HepG2 (cell line): ENCODE measurements around the gene SNHG17. TPM values are rescaled to one million over a fixed set of nuclear protein-coding genes. Genes with fewer than 3 reads are reported as not detected.
"Not testable (repeated sequence)": the region's sequence is repeated elsewhere in the genome, so short reads cannot be mapped to it uniquely, and the experiment has no call there.

Source experiments
- ATAC-seq: fragments of 200-7000 bp; cut with Tn5 transposase; 3 replicates; pipeline ENCODE4 v1.9.1; 2020; ENCODE audit warnings: mild to moderate bottlenecking, moderate library complexity
- BruUV-seq: library from RNA; stranded (reverse); fragments of 400-500 nt; replicated peaks from 2 replicates; lab custom pipeline; 2021; lab: Mats Ljungman, UMichigan
- CTCF ChIA-PET: fragments of 300-600 bp; formaldehyde crosslinking; extraction: SDS; loops from one replicate; lab custom pipeline; 2021; ENCODE audit warnings: low total read pairs, inconsistent platforms, low intra/inter-chr PET ratio; lab: Yijun Ruan, JAX
- POLR2A ChIA-PET: fragments of 350-600 bp; sonication (Branson Sonifier 250); formaldehyde crosslinking; loops from one replicate; lab custom pipeline; 2020; ENCODE audit warnings: antibody characterized with exemption, inconsistent platforms; lab: Yijun Ruan, JAX
- DNase-seq: peaks from one replicate; pipeline ENCODE4 v3.0.0-alpha.2; 2015; ENCODE audit warnings: low spot score
- FAIRE-seq: peaks from 3 replicates; lab custom pipeline; 2011; peaks lifted over from hg19 to GRCh38; lab: Jason Lieb, UNC
- H2AFZ ChIP-seq: one replicate; pipeline ENCODE4 v1.6.1; 2011; ENCODE audit warnings: low read length, inconsistent platforms
- H3K27ac ChIP-seq: fragments of 300-600 bp; 3 replicates; pipeline ENCODE4 v1.8.0; 2011; ENCODE audit warnings: mixed run types, mild to moderate bottlenecking, mixed read lengths, low read length, inconsistent platforms; ENCODE audit not compliant: insufficient read depth; ENCODE audit errors: extremely low read length
- H3K27me3 ChIP-seq, 2 experiments: fragments of 200-600 bp in 1 of 2; 2 replicates in 1 of 2; 3 replicates in 1 of 2; pipeline versions ENCODE4 v1.6.0 to v1.8.0; 2011; ENCODE audit warnings: low read length in 2 of 2, mild to moderate bottlenecking in 2 of 2, moderate library complexity in 2 of 2, inconsistent platforms in 1 of 2; ENCODE audit not compliant: insufficient read depth in 2 of 2, control insufficient read depth in 1 of 2
- H3K36me3 ChIP-seq, 2 experiments: fragments of 200-600 bp in 1 of 2; replicated peaks in 1 of 2; 2 replicates in 1 of 2; 3 replicates in 1 of 2; pipeline versions ENCODE4 v1.5.1 to v1.8.0; 2011; ENCODE audit warnings: low read length in 2 of 2, inconsistent platforms in 1 of 2; ENCODE audit not compliant: insufficient read depth in 2 of 2, control insufficient read depth in 1 of 2
- H3K4me1 ChIP-seq: 2 replicates; pipeline ENCODE4 v1.5.1; 2012; ENCODE audit warnings: low read length, inconsistent platforms; ENCODE audit not compliant: insufficient read depth
- H3K4me2 ChIP-seq: 2 replicates; pipeline ENCODE4 v1.6.0; 2011; ENCODE audit warnings: low read depth, low read length, inconsistent platforms
- H3K4me3 ChIP-seq, 3 experiments: fragments of 200-600 bp in 1 of 3; sonication (generic), shearing (Covaris generic) in 1 of 3; replicated peaks in 1 of 3; 2 replicates each; pipeline ENCODE4 v1.5.1; 2011 to 2016; ENCODE audit warnings: low read length in 3 of 3, inconsistent platforms in 2 of 3, low read depth in 2 of 3, mild to moderate bottlenecking in 2 of 3, control low read depth in 1 of 3, mixed read lengths in 1 of 3; ENCODE audit not compliant: insufficient read depth in 1 of 3
- H3K79me2 ChIP-seq: one replicate; pipeline ENCODE4 v1.6.1; 2011; ENCODE audit warnings: low read length, inconsistent platforms; ENCODE audit not compliant: insufficient read depth
- H3K9ac ChIP-seq: 2 replicates; pipeline ENCODE4 v1.6.0; 2011; ENCODE audit warnings: mild to moderate bottlenecking, low read depth, low read length, inconsistent platforms; ENCODE audit not compliant: insufficient read depth
- H3K9me3 ChIP-seq: 2 replicates; pipeline ENCODE4 v1.5.1; 2012; ENCODE audit warnings: mild to moderate bottlenecking, low read length
- H4K20me1 ChIP-seq: 2 replicates; pipeline ENCODE4 v1.6.0; 2011; ENCODE audit warnings: inconsistent platforms, mild to moderate bottlenecking, low read length, moderate library complexity; ENCODE audit not compliant: insufficient read depth
- IRF9 ChIP-seq: sonication (generic); formaldehyde crosslinking; IDR thresholded peaks from 2 replicates; pipeline ENCODE4 v1.8.0; 2022; ENCODE audit warnings: missing genetic modification reagents, mild to moderate bottlenecking, borderline replicate concordance
- KDM5B ChIP-seq: sonication (generic); formaldehyde crosslinking; IDR thresholded peaks from 2 replicates; pipeline ENCODE4 v1.4.0; 2020; ENCODE audit warnings: missing genetic modification reagents, mild to moderate bottlenecking, borderline replicate concordance
- ZNF235 ChIP-seq: sonication (generic); formaldehyde crosslinking; IDR thresholded peaks from 2 replicates; pipeline ENCODE4 v1.8.1; 2023; ENCODE audit warnings: mild to moderate bottlenecking, missing genetic modification reagents, borderline replicate concordance
- ZNF333 ChIP-seq: sonication (generic); formaldehyde crosslinking; IDR thresholded peaks from 2 replicates; pipeline ENCODE4 v1.4.0; 2020; ENCODE audit warnings: mild to moderate bottlenecking, missing genetic modification reagents, borderline replicate concordance
- ZNF776 ChIP-seq: sonication (generic); formaldehyde crosslinking; IDR thresholded peaks from 2 replicates; pipeline ENCODE4 v1.4.0; 2020; ENCODE audit warnings: mild to moderate bottlenecking, missing genetic modification reagents
- WGBS: methylation state at CpG from one replicate; pipeline ENCODE4 v1.1.6; 2017; ENCODE audit warnings: low lambda C conversion rate; 5-methylcytosine and 5-hydroxymethylcytosine counted together
- in situ Hi-C: cut with HindIII; loops from 2 replicates; pipeline ENCODE4 v1.10.0; 2017; ENCODE audit warnings: low pct_unique_long_range_greater_than_20kb; ENCODE audit not compliant: extremely low pct_ligation_motif_present
- intact Hi-C: fragments of 100-400 bp; cut with micrococcal nuclease; formaldehyde crosslinking; loops from one replicate; pipeline ENCODE4 v1.10.0; 2022; ENCODE audit not compliant: unreplicated experiment
- polyA plus RNA-seq, 8 experiments: library from polyadenylated mRNA; depleted of rRNA in 3 of 8; stranded (reverse) in 7 of 8; unstranded in 1 of 8; fragments of >200 nt; fragmentation: Illumina TruSeq in 4 of 8; extraction: Trizol in 4 of 8; gene quantifications; 2 replicates each; pipeline versions ENCODE4 v1.2.1 to v1.2.3, GENCODE V29; 2011 to 2016; ENCODE audit warnings: low read depth in 4 of 8, missing spikeins in 1 of 8, mixed read lengths in 1 of 8; ENCODE audit not compliant: insufficient read depth in 1 of 8
- total RNA-seq, 5 experiments: library from RNA; depleted of rRNA; stranded (reverse); fragments of >200 nt; fragmentation: Illumina TruSeq; extraction: Trizol; gene quantifications; 2 replicates each; pipeline ENCODE4 v1.2.3, GENCODE V29; 2016; ENCODE audit warnings: low read depth in 1 of 5
- TF ChIP-seq, protein P1 (sequence below): sonication (generic); formaldehyde crosslinking; IDR thresholded peaks from 2 replicates; pipeline ENCODE4 v1.4.0; 2020; ENCODE audit warnings: mild to moderate bottlenecking, missing genetic modification reagents

The SNHG17 gene
- total and polyA plus RNA-seq, 2 of the 13 experiments (the other 11 are each of a cell fraction or from before 2014, with no cell fraction given), result 26.2 to 41.2 TPM

- BruUV-seq, H3K27me3 ChIP-seq, H2AFZ ChIP-seq, FAIRE-seq, H3K9me3 ChIP-seq, DNase-seq, H3K27ac ChIP-seq, ATAC-seq: not testable (repeated sequence)
- POLR2A ChIA-PET, result interaction anchor here (3.3 to 7.1 kb wide), 4 partner anchors 8 to 39 kb away, joined by 45 to 294 read pairs (median 68); partner anchors contain the start of gene RALGAPB
- Histone ChIP-seq H3K4me2 (peak overlapping the region; percentile 94), H3K4me1 (peaks cover 47% of the 10 kb centered on the region), H3K79me2 (peaks cover 66% of the 10 kb centered on the region), H3K9ac (peak overlapping the region; percentile 4; the same call in 1 of the 2 replicates), H4K20me1 (peaks cover 57% of the 10 kb centered on the region), H3K36me3 (peaks cover 46 to 59% of the 10 kb centered on the region in 2 experiments), H3K4me3 (peak overlapping the region in 2 of 3 experiments; percentile 77 to 87; a peak in 3 of 6 replicates)
- intact Hi-C loops, result loop anchor here (10.0 kb wide), 1 partner anchor 882 kb away; no protein-coding TSS in a partner anchor
- CTCF ChIA-PET, result interaction anchor here (5.3 kb wide), 1 partner anchor 15 kb away, joined by 314 read pairs; no protein-coding TSS in a partner anchor
- 90% methylated on average over 5 of the region's 5 CpGs for WGBS
- TF ChIP-seq KDM5B (CRISPR knock-in tag) (peak; percentile 28; the same call in 1 of the 2 replicates), ZNF235 (CRISPR knock-in tag) (0 out of 2 replicates have a peak, but pooled peaks have one; percentile 55), ZNF333 (CRISPR knock-in tag) (0 out of 2 replicates have a peak, but pooled peaks have one; percentile 67), ZNF776 (CRISPR knock-in tag) (0 out of 2 replicates have a peak, but pooled peaks have one; percentile 50), IRF9 (CRISPR knock-in tag) (0 out of 2 replicates have a peak, but pooled peaks have one; percentile 8)
- TF ChIP-seq, protein P1, sequence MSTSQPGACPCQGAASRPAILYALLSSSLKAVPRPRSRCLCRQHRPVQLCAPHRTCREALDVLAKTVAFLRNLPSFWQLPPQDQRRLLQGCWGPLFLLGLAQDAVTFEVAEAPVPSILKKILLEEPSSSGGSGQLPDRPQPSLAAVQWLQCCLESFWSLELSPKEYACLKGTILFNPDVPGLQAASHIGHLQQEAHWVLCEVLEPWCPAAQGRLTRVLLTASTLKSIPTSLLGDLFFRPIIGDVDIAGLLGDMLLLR (CRISPR knock-in tag), result 0 out of 2 replicates have a peak, but pooled peaks have one; percentile 36
- in situ Hi-C loops, result loop anchor here (25.0 kb wide), 1 partner anchor 304 kb away; the partner anchor contains the start of gene ACTR5
These were observed 2.3 kb downstream of the SNHG17 start for GRCh38 chr20:38432870-38433269.
